Upper lobe of right lung (tissue), 1 donor: ENCODE results near the gene CAMSAP3. TPM values are rescaled to one million over a fixed set of nuclear protein-coding genes. Genes with fewer than 3 reads are reported as not detected.

Experiments used
- ATAC-seq: fragments of 200-7000 bp; cut with Tn5 transposase; one replicate; pipeline ENCODE4 v1.9.1; 2020; ENCODE audit warnings: mild to moderate bottlenecking, moderate library complexity
- DNase-seq: peaks from one replicate; pipeline ENCODE4 v3.0.0-alpha.2; 2020
- H3K27ac ChIP-seq: fragments of 200-600 bp; one replicate; pipeline ENCODE4 v1.8.0; 2022
- H3K27me3 ChIP-seq: fragments of 200-600 bp; one replicate; pipeline ENCODE4 v1.8.0; 2022; ENCODE audit warnings: mild to moderate bottlenecking
- H3K36me3 ChIP-seq: fragments of 200-600 bp; one replicate; pipeline ENCODE4 v1.8.0; 2022
- H3K4me1 ChIP-seq: fragments of 200-600 bp; one replicate; pipeline ENCODE4 v1.8.0; 2022
- H3K4me3 ChIP-seq: fragments of 200-600 bp; one replicate; pipeline ENCODE4 v1.8.0; 2022; ENCODE audit warnings: mild to moderate bottlenecking
- H3K9me3 ChIP-seq: fragments of 200-600 bp; one replicate; pipeline ENCODE4 v1.8.0; 2022
- intact Hi-C: fragments of 100-400 bp; cut with DNase I; formaldehyde crosslinking; loops from one replicate; pipeline ENCODE4 v1.11.0; 2022
- total RNA-seq: library from RNA; stranded (reverse); fragmentation: NEBNext Ultra II Directional; extraction: Animal tissue kit (Norgen Biotek cat#: 25700); gene quantifications from one replicate; pipeline ENCODE4 v1.2.1, GENCODE V29; 2021
- TF ChIP-seq, protein P1 (sequence below): fragments of 200-600 bp; IDR thresholded peaks from one replicate; pipeline ENCODE4 v1.8.0; 2022; ENCODE audit warnings: antibody characterized with exemption
- donor health status: DM: no; HTN: yes; CAD: no; lungs with severe emphysema.

CAMSAP3 gene
- total RNA-seq, 1 donor from 2014 or later: 29.1 TPM

DNA sequence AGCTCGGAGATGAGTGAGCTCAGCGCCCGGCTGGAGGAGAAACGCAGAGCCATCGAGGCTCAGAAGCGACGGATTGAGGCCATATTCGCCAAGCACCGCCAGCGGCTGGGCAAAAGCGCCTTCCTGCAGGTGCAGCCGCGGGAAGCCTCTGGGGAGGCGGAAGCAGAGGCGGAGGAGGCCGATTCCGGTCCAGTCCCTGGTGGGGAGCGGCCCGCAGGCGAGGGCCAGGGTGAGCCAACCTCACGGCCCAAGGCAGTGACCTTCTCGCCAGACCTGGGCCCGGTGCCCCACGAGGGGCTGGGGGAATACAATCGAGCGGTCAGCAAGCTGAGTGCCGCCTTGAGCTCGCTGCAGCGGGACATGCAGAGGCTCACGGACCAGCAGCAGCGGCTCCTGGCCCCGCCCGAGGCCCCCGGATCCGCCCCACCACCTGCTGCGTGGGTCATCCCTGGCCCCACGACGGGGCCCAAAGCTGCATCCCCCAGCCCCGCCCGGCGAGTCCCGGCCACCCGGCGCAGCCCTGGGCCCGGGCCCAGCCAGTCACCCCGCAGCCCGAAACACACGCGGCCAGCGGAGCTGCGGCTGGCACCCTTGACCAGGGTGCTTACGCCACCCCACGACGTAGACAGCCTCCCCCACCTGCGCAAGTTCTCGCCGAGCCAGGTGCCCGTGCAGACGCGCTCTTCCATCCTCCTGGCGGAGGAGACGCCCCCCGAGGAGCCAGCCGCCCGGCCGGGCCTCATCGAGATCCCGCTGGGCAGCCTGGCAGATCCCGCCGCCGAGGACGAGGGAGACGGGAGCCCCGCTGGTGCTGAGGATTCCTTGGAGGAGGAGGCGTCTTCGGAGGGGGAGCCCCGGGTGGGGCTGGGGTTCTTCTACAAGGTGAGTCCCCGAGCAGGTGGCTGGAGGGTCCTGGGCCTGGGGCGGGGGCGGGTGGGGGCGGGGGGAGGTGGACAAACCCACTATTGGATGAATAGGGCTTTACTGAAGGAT, 16.9 kb downstream of the CAMSAP3 start:
- no peaks in the 10 kb centered on the region for H3K27me3 ChIP-seq
- H3K4me1 ChIP-seq: peaks cover under 1% of the 10 kb centered on the region
- no peak overlapping the region for H3K27ac ChIP-seq
- no peaks in the 10 kb centered on the region for H3K9me3 ChIP-seq
- DNase-seq (no peak), ATAC-seq (no peak)
- TF ChIP-seq, protein P1, sequence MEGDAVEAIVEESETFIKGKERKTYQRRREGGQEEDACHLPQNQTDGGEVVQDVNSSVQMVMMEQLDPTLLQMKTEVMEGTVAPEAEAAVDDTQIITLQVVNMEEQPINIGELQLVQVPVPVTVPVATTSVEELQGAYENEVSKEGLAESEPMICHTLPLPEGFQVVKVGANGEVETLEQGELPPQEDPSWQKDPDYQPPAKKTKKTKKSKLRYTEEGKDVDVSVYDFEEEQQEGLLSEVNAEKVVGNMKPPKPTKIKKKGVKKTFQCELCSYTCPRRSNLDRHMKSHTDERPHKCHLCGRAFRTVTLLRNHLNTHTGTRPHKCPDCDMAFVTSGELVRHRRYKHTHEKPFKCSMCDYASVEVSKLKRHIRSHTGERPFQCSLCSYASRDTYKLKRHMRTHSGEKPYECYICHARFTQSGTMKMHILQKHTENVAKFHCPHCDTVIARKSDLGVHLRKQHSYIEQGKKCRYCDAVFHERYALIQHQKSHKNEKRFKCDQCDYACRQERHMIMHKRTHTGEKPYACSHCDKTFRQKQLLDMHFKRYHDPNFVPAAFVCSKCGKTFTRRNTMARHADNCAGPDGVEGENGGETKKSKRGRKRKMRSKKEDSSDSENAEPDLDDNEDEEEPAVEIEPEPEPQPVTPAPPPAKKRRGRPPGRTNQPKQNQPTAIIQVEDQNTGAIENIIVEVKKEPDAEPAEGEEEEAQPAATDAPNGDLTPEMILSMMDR: no peak
- intact Hi-C loops: no loop called here
- peaks cover 2% of the 10 kb centered on the region for H3K36me3 ChIP-seq
- no peak overlapping the region for H3K4me3 ChIP-seq

DNA sequence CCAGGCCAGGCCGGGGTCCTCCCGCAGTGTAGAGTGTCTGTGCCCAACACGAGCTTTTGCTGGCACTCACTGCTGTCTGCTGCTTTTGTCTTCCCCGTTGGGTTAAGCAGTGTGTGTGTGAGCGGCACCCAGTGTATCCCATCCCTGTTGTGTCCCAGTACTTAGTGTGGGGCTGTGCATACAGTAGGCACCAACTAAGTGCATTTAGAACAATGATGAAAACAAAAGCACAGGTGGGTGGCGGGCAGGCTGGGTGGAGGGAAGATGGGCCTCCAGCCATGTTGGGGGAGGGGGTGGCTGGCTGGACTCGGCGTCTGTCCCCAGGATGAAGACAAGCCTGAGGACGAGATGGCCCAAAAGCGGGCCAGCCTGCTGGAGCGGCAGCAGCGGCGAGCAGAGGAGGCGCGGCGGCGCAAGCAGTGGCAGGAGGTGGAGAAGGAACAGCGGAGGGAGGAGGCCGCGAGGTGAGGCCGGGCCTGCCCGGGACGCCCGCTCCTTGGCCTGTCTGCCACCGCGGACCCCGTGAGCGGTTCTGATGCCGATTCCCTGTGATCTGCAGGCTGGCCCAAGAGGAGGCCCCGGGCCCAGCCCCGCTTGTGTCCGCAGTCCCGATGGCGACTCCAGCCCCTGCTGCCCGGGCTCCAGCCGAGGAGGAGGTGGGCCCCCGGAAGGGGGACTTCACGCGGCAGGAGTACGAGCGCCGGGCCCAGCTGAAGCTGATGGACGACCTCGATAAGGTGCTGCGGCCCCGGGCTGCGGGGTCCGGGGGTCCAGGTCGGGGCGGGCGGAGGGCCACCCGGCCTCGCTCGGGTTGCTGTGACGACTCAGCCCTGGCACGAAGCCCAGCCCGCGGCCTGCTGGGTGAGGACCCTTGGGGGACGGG, 19.4 kb downstream of the CAMSAP3 start:
- intact Hi-C loops: no loop called here
- Histone ChIP-seq H3K4me1 (peaks cover 8% of the 10 kb centered on the region), H3K4me3 (no peak overlapping the region), H3K27ac (no peak overlapping the region), H3K36me3 (peaks cover 16% of the 10 kb centered on the region), H3K9me3 (no peaks in the 10 kb centered on the region), H3K27me3 (no peaks in the 10 kb centered on the region)
- ATAC-seq: no peak
- DNase-seq: peak; percentile 69
- TF ChIP-seq, protein P1: no peak

DNA sequence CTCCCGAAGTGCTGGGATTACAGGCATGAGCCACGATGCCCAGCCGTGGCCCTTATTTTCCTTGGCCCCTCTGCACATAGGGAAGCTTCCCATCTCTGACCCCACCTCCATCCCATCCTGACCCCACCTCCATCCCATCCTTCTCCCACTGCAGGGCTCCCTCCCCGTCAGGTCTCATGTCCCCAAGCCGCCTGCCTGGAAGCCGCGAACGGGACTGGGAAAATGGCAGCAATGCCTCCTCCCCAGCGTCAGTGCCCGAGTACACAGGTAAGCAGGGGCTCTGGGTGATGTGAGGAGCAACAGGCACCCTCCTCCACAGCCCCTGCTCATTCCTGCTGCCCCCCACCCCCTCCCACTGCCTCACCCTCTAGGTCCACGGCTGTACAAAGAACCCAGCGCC, 21.5 kb downstream of the CAMSAP3 start:
- TF ChIP-seq, protein P1: no peak
- H3K27ac ChIP-seq: no peak overlapping the region
- H3K27me3 ChIP-seq: no peaks in the 10 kb centered on the region
- DNase-seq (no peak), ATAC-seq (no peak)
- peaks cover 8% of the 10 kb centered on the region for H3K4me1 ChIP-seq
- peaks cover 37% of the 10 kb centered on the region for H3K36me3 ChIP-seq
- intact Hi-C loops: no loop called here
- H3K9me3 ChIP-seq: no peaks in the 10 kb centered on the region
- H3K4me3 ChIP-seq: no peak overlapping the region

DNA sequence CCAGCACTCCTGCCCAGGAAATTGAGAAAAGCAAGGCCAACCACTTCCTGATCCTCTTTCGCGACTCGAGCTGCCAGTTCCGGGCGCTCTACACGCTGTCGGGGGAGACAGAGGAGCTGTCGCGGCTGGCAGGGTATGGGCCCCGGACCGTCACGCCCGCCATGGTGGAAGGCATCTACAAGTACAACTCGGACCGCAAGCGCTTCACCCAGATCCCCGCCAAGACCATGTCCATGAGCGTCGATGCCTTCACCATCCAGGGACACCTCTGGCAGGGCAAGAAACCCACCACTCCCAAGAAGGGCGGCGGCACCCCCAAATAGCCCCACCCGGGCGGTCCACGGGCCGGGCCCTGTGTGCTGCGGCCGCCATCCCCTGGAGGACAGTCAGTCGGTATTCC, 22.1 kb downstream of the CAMSAP3 start:
- Histone ChIP-seq H3K4me1 (peaks cover 8% of the 10 kb centered on the region), H3K27me3 (no peaks in the 10 kb centered on the region), H3K27ac (peak overlapping the region; percentile 78), H3K9me3 (no peaks in the 10 kb centered on the region), H3K36me3 (peaks cover 43% of the 10 kb centered on the region), H3K4me3 (no peak overlapping the region)
- ATAC-seq (no peak), DNase-seq (peak; percentile 65)
- TF ChIP-seq, protein P1: no peak
- intact Hi-C loops: no loop called here

DNA sequence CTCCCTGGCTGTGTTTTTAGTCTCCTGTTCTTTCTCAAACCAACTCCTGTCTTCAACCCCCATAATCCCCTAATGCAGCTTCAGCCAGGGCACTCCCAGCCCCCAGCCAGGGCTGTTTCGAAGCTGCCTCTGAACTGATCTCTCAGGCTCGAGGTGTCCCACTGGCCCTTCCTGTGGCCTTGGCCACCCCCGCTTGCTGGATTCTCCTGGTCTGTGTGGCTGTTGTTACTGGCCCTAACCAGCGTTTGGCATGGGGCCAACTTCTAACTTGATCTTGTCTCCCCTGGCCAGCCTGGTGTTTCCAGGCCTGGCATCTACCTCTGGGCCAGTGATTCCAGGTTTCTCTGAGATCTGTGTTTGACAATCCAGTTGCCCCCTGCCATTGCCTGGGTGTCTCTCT, 22.7 kb downstream of the CAMSAP3 start:
- ATAC-seq (no peak), DNase-seq (peak; percentile 68)
- intact Hi-C loops: no loop called here

More for the DNA sequence above, 22.7 kb downstream of the CAMSAP3 start:
- TF ChIP-seq, protein P1: no peak
- no peaks in the 10 kb centered on the region for H3K9me3 ChIP-seq
- no peaks in the 10 kb centered on the region for H3K27me3 ChIP-seq
- no peak overlapping the region for H3K4me3 ChIP-seq
- peaks cover 49% of the 10 kb centered on the region for H3K36me3 ChIP-seq
- peak overlapping the region; percentile 78 for H3K27ac ChIP-seq
- H3K4me1 ChIP-seq: peaks cover 8% of the 10 kb centered on the region
